ENCODE data around the gene FOCAD. TPM values are rescaled to one million over a fixed set of nuclear protein-coding genes. Genes with fewer than 3 reads are reported as not detected.

Gene FOCAD
- total and polyA plus RNA-seq, 2 of the 8 experiments (the other 6 are each of a cell fraction or from before 2014, with no cell fraction given), result 22.0 to 38.4 TPM

DNA sequence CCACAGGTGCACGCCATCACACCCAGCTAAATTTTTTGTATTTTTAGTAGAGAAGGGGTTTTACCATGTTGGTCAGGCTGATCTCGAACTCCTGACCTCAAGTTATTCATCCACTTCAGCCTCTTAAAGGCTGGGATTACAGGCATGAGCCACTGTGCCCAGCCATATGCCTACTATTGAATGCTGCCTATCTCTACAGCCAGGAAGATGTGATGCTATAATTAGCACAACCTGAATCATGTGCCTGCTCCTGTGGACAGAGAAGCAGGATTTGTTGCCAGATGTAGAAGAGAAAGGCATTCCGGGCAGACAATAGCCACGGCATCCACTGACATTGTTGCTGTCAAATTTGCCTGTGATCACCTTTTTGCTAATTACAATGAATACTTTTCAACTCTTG, 37.4 kb upstream of the FOCAD start:
- Histone ChIP-seq H3K9me3 (ENCODE audit: insufficient read depth in 2 of 2, low read depth in 1 of 2, low read length in 1 of 2) (no peaks in the 10 kb centered on the region), H4K91ac (replicated peaks; ENCODE audit: insufficient read length, low read length) (no peak overlapping the region), H3K14ac (ENCODE audit: insufficient read length) (no peak overlapping the region), H3K27me3 (replicated peaks in 1 of 4; ENCODE audit: control insufficient read depth in 3 of 4, extremely low read depth in 1 of 4, insufficient read depth in 3 of 4, low read length in 3 of 4) (no peaks in the 10 kb centered on the region), H2BK15ac (ENCODE audit: low read length) (no peak overlapping the region), H2BK12ac (ENCODE audit: low read depth, low read length) (no peak overlapping the region), H3K9ac (replicated peaks in 1 of 4; ENCODE audit: extremely low read depth in 1 of 4, low read depth in 3 of 4, low read length in 3 of 4) (no peak overlapping the region), H4K5ac (ENCODE audit: insufficient read length, low read depth, low read length) (no peak overlapping the region), H3K4me3 (ENCODE audit: extremely low read depth in 1 of 4, insufficient read depth in 2 of 4, low read depth in 3 of 4, low read length in 4 of 4) (no peak overlapping the region), H4K20me1 (replicated peaks in 1 of 2; ENCODE audit: control insufficient read depth in 1 of 2, insufficient read depth in 2 of 2, low read length in 2 of 2) (no peaks in the 10 kb centered on the region), H3K18ac (ENCODE audit: extremely low read depth, low read length) (no peak overlapping the region), H2AFZ (ENCODE audit: low read length) (no peak overlapping the region), H3K4me1 (replicated peaks in 1 of 4; ENCODE audit: control insufficient read depth in 3 of 4, insufficient read depth in 4 of 4, low read length in 3 of 4) (no peaks in the 10 kb centered on the region), H3K4ac (replicated peaks; ENCODE audit: insufficient read length, low read depth, low read length) (no peak overlapping the region), H3K79me2 (ENCODE audit: control insufficient read depth in 1 of 2, insufficient read depth in 2 of 2, low read length in 2 of 2) (no peaks in the 10 kb centered on the region), H4K8ac (ENCODE audit: extremely low read depth, insufficient read depth, low read length) (no peak overlapping the region), H3K23ac (ENCODE audit: insufficient read length) (no peak overlapping the region), H2BK120ac (replicated peaks; ENCODE audit: low read depth, low read length) (no peak overlapping the region), H2BK20ac (ENCODE audit: low read length) (no peak overlapping the region), H2BK5ac (ENCODE audit: low read depth, low read length) (no peak overlapping the region), H2AK5ac (ENCODE audit: low read depth, low read length) (no peak overlapping the region), H3K36me3 (ENCODE audit: control insufficient read depth in 2 of 4, insufficient read depth in 4 of 4, low read length in 3 of 4) (no peaks in the 10 kb centered on the region), H3K4me2 (ENCODE audit: insufficient read depth in 1 of 2, low read depth in 2 of 2, low read length in 2 of 2) (no peak overlapping the region), H3K27ac (ENCODE audit: low read depth, low read length) (no peak overlapping the region), H3K79me1 (ENCODE audit: low read depth, low read length) (no peaks in the 10 kb centered on the region), H3K56ac (replicated peaks; ENCODE audit: insufficient read length, low read depth, low read length) (no peak overlapping the region), H3K23me2 (ENCODE audit: low read depth, low read length) (peaks cover 2% of the 10 kb centered on the region; the same call in 1 of the 2 replicates)
- DNase-seq (ENCODE audit: low read depth in 1 of 2, low spot score in 2 of 2) (no peak), FAIRE-seq (no peak)
- WGBS, 2 experiments (ENCODE audit: extremely low coverage in 1 of 2, insufficient coverage in 1 of 2, insufficient read length in 1 of 2, insufficient replicate concordance in 2 of 2, low coverage in 1 of 2, low lambda C conversion rate in 2 of 2, missing lambda C conversion rate in 1 of 2), result 90% methylated on average over 4 of the region's 4 CpGs; no CpG with 5 or more reads in 1 of the 2 experiments
- POLR2A ChIA-PET (ENCODE audit: partially characterized antibody), result interaction anchor here (2.6 kb wide), 1 partner anchor 12 kb away, joined by 14 read pairs; no protein-coding TSS in a partner anchor
- TF ChIP-seq SIX5 (IDR thresholded peaks at IDR 0.05; ENCODE audit: low read depth, low read length) (no peak), KDM1A (IDR thresholded peaks at IDR 0.05; ENCODE audit: borderline replicate concordance, low read length) (no peak), RBBP5 (IDR thresholded peaks at IDR 0.05; ENCODE audit: borderline replicate concordance, low read depth, low read length) (no peak)
- CTCF ChIA-PET (ENCODE audit: partially characterized antibody), result interaction anchor here (0.6 kb wide), 1 partner anchor 346 kb away, joined by 6 read pairs; no protein-coding TSS in a partner anchor

Measured in H1 (cell line).